ENCODE results near the gene AIRE.
"Not testable (repeated sequence)": the region's sequence is repeated elsewhere in the genome, so short reads cannot be mapped to it uniquely, and the experiment has no call there.

AIRE gene

GRCh38 chr21:44285138-44285992, at the start of gene AIRE:
Gene AIRE, plus strand, starts transcription at chr21:44285876. Its CDS starts 131 bp downstream, at chr21:44286007.
- H3K4me3 ChIP-seq (ENCODE audit: control insufficient read depth, low read depth, low read length), result no peak within 1 kb of the TSS
- DNase-seq (ENCODE audit: low read depth), result no peak
- no peak for TF ChIP-seq CTCF (conservative IDR thresholded peaks at IDR 0.05; ENCODE audit: control insufficient read depth, insufficient read depth, low read depth, low read length)

GRCh38 chr21:44240353-44240752, 45.3 kb upstream of the AIRE start:
- not testable (repeated sequence) for H3K4me3 ChIP-seq (ENCODE audit: control insufficient read depth, low read depth, low read length); DNase-seq (ENCODE audit: low read depth)

GRCh38 chr21:44240842-44241241, 44.8 kb upstream of the AIRE start, which contains the start of gene ICOSLG:
Gene ICOSLG, minus strand, starts transcription at chr21:44240943. Its CDS starts 126 bp downstream, at chr21:44240817.
- DNase-seq (ENCODE audit: low read depth); H3K4me3 ChIP-seq (ENCODE audit: control insufficient read depth, low read depth, low read length): not testable (repeated sequence)

GRCh38 chr21:44241281-44241680, 44.4 kb upstream of the AIRE start:
- H3K4me3 ChIP-seq (ENCODE audit: control insufficient read depth, low read depth, low read length); DNase-seq (ENCODE audit: low read depth): not testable (repeated sequence)

GRCh38 chr21:44243980-44244379, 41.7 kb upstream of the AIRE start:
- not testable (repeated sequence) for DNase-seq (ENCODE audit: low read depth); H3K4me3 ChIP-seq (ENCODE audit: control insufficient read depth, low read depth, low read length)

GRCh38 chr21:44247904-44248303, 37.8 kb upstream of the AIRE start:
- DNase-seq (ENCODE audit: low read depth); H3K4me3 ChIP-seq (ENCODE audit: control insufficient read depth, low read depth, low read length): not testable (repeated sequence)

- not testable (repeated sequence) for DNase-seq (ENCODE audit: low read depth); H3K4me3 ChIP-seq (ENCODE audit: control insufficient read depth, low read depth, low read length)
Observed at GRCh38 chr21:44249204-44250037, 36.3 kb upstream of the AIRE start.

- DNase-seq (ENCODE audit: low read depth), result no peak
- H3K4me3 ChIP-seq (ENCODE audit: control insufficient read depth, low read depth, low read length), result no peak overlapping the region
- TF ChIP-seq CTCF (conservative IDR thresholded peaks at IDR 0.05; ENCODE audit: control insufficient read depth, insufficient read depth, low read depth, low read length), result no peak
Observed at GRCh38 chr21:44253832-44254710, 31.6 kb upstream of the AIRE start.

- no peak for TF ChIP-seq CTCF (conservative IDR thresholded peaks at IDR 0.05; ENCODE audit: control insufficient read depth, insufficient read depth, low read depth, low read length)
- no peak for DNase-seq (ENCODE audit: low read depth)
Observed at GRCh38 chr21:44255511-44255981, 30.1 kb upstream of the AIRE start.

More at GRCh38 chr21:44255511-44255981, 30.1 kb upstream of the AIRE start:
- no peak overlapping the region for H3K4me3 ChIP-seq (ENCODE audit: control insufficient read depth, low read depth, low read length)

All from fibroblast of mammary gland (primary cell).